OCI-LY1 (cell line): ENCODE measurements around the gene LRMDA.

ENCODE experiments used
- EZH2 ChIP-seq: fragments of 200-600 bp; sonication (generic), shearing (Covaris generic); IDR thresholded peaks from 2 replicates; pipeline ENCODE4 v1.8.0; 2017; ENCODE audit warnings: borderline replicate concordance, mixed run types, mild to moderate bottlenecking, antibody characterized with exemption, low read length, moderate library complexity, mixed read lengths
- TF ChIP-seq, protein P1 (sequence below): fragments of 200-600 bp; sonication (generic), shearing (Covaris generic); IDR thresholded peaks from 2 replicates; pipeline ENCODE4 v1.5.1; 2017; ENCODE audit warnings: mild to moderate bottlenecking, antibody characterized with exemption, low read length, moderate library complexity, mixed read lengths

DNA sequence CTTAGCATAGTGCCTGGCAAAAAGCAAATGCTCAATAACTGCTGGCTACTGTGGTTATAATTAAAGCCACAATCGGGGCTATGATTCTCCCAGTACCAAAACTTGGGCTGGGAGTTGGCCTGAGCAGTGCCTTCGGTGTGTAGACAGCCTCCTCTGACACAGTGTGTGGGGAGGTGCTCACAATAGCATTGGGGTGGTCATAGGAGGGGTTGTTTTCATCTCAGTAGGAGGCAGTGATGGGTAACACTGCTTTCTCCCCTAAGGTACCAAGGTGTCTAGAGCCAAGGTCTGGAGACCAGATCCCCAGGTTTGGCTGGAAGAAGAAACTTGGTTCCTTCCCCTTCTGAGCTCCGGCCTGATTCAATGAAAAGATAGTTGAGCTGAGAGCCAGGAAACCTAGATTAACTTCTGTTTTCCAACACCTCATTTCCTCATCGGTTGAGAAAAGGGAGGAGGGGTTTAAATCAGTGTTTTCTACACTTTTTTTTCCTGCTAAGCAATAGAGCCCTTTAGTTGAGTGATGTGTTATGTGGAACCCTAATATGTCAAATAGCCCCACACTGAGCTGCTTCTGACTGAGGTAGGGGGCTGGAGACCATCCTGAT lies 68.2 kb downstream of the LRMDA start:
- TF ChIP-seq, protein P1, sequence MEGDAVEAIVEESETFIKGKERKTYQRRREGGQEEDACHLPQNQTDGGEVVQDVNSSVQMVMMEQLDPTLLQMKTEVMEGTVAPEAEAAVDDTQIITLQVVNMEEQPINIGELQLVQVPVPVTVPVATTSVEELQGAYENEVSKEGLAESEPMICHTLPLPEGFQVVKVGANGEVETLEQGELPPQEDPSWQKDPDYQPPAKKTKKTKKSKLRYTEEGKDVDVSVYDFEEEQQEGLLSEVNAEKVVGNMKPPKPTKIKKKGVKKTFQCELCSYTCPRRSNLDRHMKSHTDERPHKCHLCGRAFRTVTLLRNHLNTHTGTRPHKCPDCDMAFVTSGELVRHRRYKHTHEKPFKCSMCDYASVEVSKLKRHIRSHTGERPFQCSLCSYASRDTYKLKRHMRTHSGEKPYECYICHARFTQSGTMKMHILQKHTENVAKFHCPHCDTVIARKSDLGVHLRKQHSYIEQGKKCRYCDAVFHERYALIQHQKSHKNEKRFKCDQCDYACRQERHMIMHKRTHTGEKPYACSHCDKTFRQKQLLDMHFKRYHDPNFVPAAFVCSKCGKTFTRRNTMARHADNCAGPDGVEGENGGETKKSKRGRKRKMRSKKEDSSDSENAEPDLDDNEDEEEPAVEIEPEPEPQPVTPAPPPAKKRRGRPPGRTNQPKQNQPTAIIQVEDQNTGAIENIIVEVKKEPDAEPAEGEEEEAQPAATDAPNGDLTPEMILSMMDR: no peak
- TF ChIP-seq EZH2: no peak
